ENCODE results near the gene SH3GL3. TPM values are rescaled to one million over a fixed set of nuclear protein-coding genes. Genes with fewer than 3 reads are reported as not detected.

SH3GL3 gene
- polyA plus RNA-seq, 1 of the 3 experiments (the other 2 are of a cell fraction) = not detected

- H3K27ac ChIP-seq (ENCODE audit: low read depth in 2 of 2, low read length in 1 of 2) = no peak overlapping the region
- no peaks in the 10 kb centered on the region for H3F3A ChIP-seq (replicated peaks; ENCODE audit: insufficient read depth)
- TF ChIP-seq MAX (IDR thresholded peaks at IDR 0.05; ENCODE audit: low read depth) (no peak), FOSL2 (IDR thresholded peaks at IDR 0.05; ENCODE audit: borderline replicate concordance, low read depth) (no peak), USF2 (IDR thresholded peaks at IDR 0.05; ENCODE audit: borderline replicate concordance, low read depth, low read length) (no peak), MXI1 (IDR thresholded peaks at IDR 0.05; ENCODE audit: low read depth, low read length) (no peak), ZBTB33 (IDR thresholded peaks at IDR 0.05; ENCODE audit: borderline replicate concordance, low read depth) (no peak), NRF1 (IDR thresholded peaks at IDR 0.05; ENCODE audit: low read depth, low read length) (no peak), POLR2AphosphoS5 (IDR thresholded peaks at IDR 0.05; ENCODE audit: low read depth, low read length) (no peak), MEF2A (IDR thresholded peaks at IDR 0.05; ENCODE audit: borderline replicate concordance, low read depth) (no peak), FOXJ3 (CRISPR knock-in tag; IDR thresholded peaks at IDR 0.05) (no peak), USF1 (IDR thresholded peaks at IDR 0.05; ENCODE audit: borderline replicate concordance, low read depth) (no peak), CHD2 (IDR thresholded peaks at IDR 0.05; ENCODE audit: low read length, partially characterized antibody) (no peak), RCOR1 (IDR thresholded peaks at IDR 0.05; ENCODE audit: low read length) (no peak), JUND (IDR thresholded peaks at IDR 0.05) (no peak), RFX5 (IDR thresholded peaks at IDR 0.05; ENCODE audit: low read length) (no peak), CTCF (IDR thresholded peaks at IDR 0.05) (no peak), RXRA (IDR thresholded peaks at IDR 0.05; ENCODE audit: borderline replicate concordance, low read depth) (no peak), SIN3A (IDR thresholded peaks at IDR 0.05; ENCODE audit: borderline replicate concordance, low read depth, low read length) (no peak), PBX3 (IDR thresholded peaks at IDR 0.05) (no peak), ELF1 (IDR thresholded peaks at IDR 0.05) (no peak), TCF12 (IDR thresholded peaks at IDR 0.05) (no peak)
- H3K79me2 ChIP-seq (ENCODE audit: insufficient read depth) = no peaks in the 10 kb centered on the region
- no peak for DNase-seq
- H2AFZ ChIP-seq (ENCODE audit: low read depth) = no peak overlapping the region
- H3K9me2 ChIP-seq = no peaks in the 10 kb centered on the region
- H4K20me1 ChIP-seq (ENCODE audit: insufficient read depth) = no peaks in the 10 kb centered on the region
- H3K27me3 ChIP-seq (ENCODE audit: insufficient read depth) = no peaks in the 10 kb centered on the region
- no peak overlapping the region for H3K4me2 ChIP-seq
- ChIA-PET CTCF (no interaction called here), POLR2A (no interaction called here)
- no peak overlapping the region for H3K4me3 ChIP-seq (ENCODE audit: low read depth in 2 of 2, low read length in 1 of 2)
- H3K9ac ChIP-seq = no peak overlapping the region
- no peaks in the 10 kb centered on the region for H3K36me3 ChIP-seq (replicated peaks in 1 of 2; ENCODE audit: control insufficient read depth in 1 of 2, insufficient read depth in 2 of 2, low read length in 1 of 2)
- 0% methylated on average over 2 of the region's 2 CpGs for WGBS (ENCODE audit: low lambda C conversion rate)
- no peaks in the 10 kb centered on the region for H3K9me3 ChIP-seq
- H3K4me1 ChIP-seq (ENCODE audit: control insufficient read depth in 1 of 2, insufficient read depth in 2 of 2, low read depth in 1 of 2, low read length in 1 of 2) = no peaks in the 10 kb centered on the region
These were observed 150.9 kb downstream of the SH3GL3 start for GRCh38 chr15:83598031-83598430.

Measured in SK-N-SH (cell line).